SK-N-SH (cell line): ENCODE data around the gene RNF157. TPM values are rescaled to one million over a fixed set of nuclear protein-coding genes. Genes with fewer than 3 reads are reported as not detected.

Experiments
- CTCF ChIA-PET: fragments of 300-600, 350-600 bp; formaldehyde crosslinking; extraction: SDS; loops from one replicate; lab custom pipeline; 2021; lab: Yijun Ruan, JAX
- POLR2A ChIA-PET: fragments of 350-600 bp; sonication (Branson Sonifier 250); formaldehyde crosslinking; extraction: SDS; loops from one replicate; lab custom pipeline; 2020; ENCODE audit warnings: antibody characterized with exemption, inconsistent platforms; lab: Yijun Ruan, JAX
- DNase-seq: peaks from one replicate; pipeline ENCODE4 v3.0.0; 2012
- H2AFZ ChIP-seq: fragments of 200-600 bp; sonication (generic); 2 replicates; pipeline ENCODE4 v1.8.1; 2016; ENCODE audit warnings: antibody characterized with exemption, mild to moderate bottlenecking, low read depth
- H3F3A ChIP-seq: fragments of 200-600 bp; sonication (generic); replicated peaks from 2 replicates; pipeline ENCODE3; 2016; ENCODE audit warnings: antibody characterized with exemption, mild to moderate bottlenecking; ENCODE audit not compliant: insufficient read depth
- H3K27ac ChIP-seq, 2 experiments: fragments of 200-500 bp in 1 of 2; fragments of 200-600 bp in 1 of 2; sonication (Bioruptor generic) in 1 of 2; sonication (generic), shearing (Covaris generic) in 1 of 2; 2 replicates each; pipeline versions ENCODE4 v1.5.1 to v1.6.1; 2014 to 2016; ENCODE audit warnings: low read depth in 2 of 2, inconsistent platforms in 1 of 2, low read length in 1 of 2, mild to moderate bottlenecking in 1 of 2, mixed read lengths in 1 of 2
- H3K27me3 ChIP-seq: fragments of 200-600 bp; sonication (generic), shearing (Covaris generic); 2 replicates; pipeline ENCODE4 v1.6.1; 2016; ENCODE audit warnings: mixed run types; ENCODE audit not compliant: insufficient read depth
- H3K36me3 ChIP-seq, 2 experiments: fragments of 200-500 bp in 1 of 2; fragments of 200-600 bp in 1 of 2; sonication (Bioruptor generic) in 1 of 2; sonication (generic) in 1 of 2; replicated peaks in 1 of 2; 2 replicates each; pipeline versions ENCODE3 to v1.5.1; 2014 to 2016; ENCODE audit warnings: low read length in 1 of 2, mild to moderate bottlenecking in 1 of 2; ENCODE audit not compliant: insufficient read depth in 2 of 2, control insufficient read depth in 1 of 2
- H3K4me1 ChIP-seq, 2 experiments: fragments of 200-500 bp in 1 of 2; fragments of 200-600 bp in 1 of 2; sonication (Bioruptor generic) in 1 of 2; sonication (generic), shearing (Covaris generic) in 1 of 2; 2 replicates each; pipeline versions ENCODE4 v1.5.1 to v1.6.1; 2014 to 2016; ENCODE audit warnings: low read depth in 1 of 2, low read length in 1 of 2, mixed run types in 1 of 2; ENCODE audit not compliant: insufficient read depth in 2 of 2, control insufficient read depth in 1 of 2
- H3K4me2 ChIP-seq: fragments of 200-600 bp; sonication (generic), shearing (Covaris generic); 2 replicates; pipeline ENCODE4 v1.6.1; 2017; ENCODE audit warnings: mixed run types
- H3K4me3 ChIP-seq, 2 experiments: fragments of 200-500 bp in 1 of 2; fragments of 200-600 bp in 1 of 2; sonication (Bioruptor generic) in 1 of 2; sonication (generic), shearing (Covaris generic) in 1 of 2; 2 replicates each; pipeline versions ENCODE4 v1.5.1 to v1.8.1; 2014 to 2016; ENCODE audit warnings: low read depth in 2 of 2, inconsistent platforms in 1 of 2, low read length in 1 of 2, mild to moderate bottlenecking in 1 of 2, mixed read lengths in 1 of 2, moderate library complexity in 1 of 2
- H3K79me2 ChIP-seq: fragments of 200-600 bp; sonication (generic); 2 replicates; pipeline ENCODE4 v1.8.1; 2017; ENCODE audit warnings: mild to moderate bottlenecking; ENCODE audit not compliant: insufficient read depth
- H3K9ac ChIP-seq: fragments of 200-600 bp; sonication (generic); 2 replicates; pipeline ENCODE4 v1.6.1; 2017; ENCODE audit warnings: mixed run types
- H3K9me2 ChIP-seq: fragments of 200-600 bp; sonication (generic); 2 replicates; pipeline ENCODE4 v1.6.1; 2017; ENCODE audit warnings: mixed run types
- H3K9me3 ChIP-seq: fragments of 200-600 bp; sonication (generic); 2 replicates; pipeline ENCODE4 v1.6.1; 2017; ENCODE audit warnings: mixed run types, mild to moderate bottlenecking, moderate library complexity
- H4K20me1 ChIP-seq: fragments of 200-600 bp; sonication (generic); 2 replicates; pipeline ENCODE4 v1.6.1; 2017; ENCODE audit warnings: mild to moderate bottlenecking, mixed run types; ENCODE audit not compliant: insufficient read depth
- CHD2 ChIP-seq: fragments of 150-350 bp; IDR thresholded peaks from 2 replicates; pipeline ENCODE4 v1.6.1; 2018; ENCODE audit warnings: low read length; ENCODE audit not compliant: partially characterized antibody
- EP300 ChIP-seq, 2 experiments: IDR thresholded peaks; 2 replicates each; pipeline versions ENCODE4 v1.4.0 to v1.6.1; 2012; ENCODE audit warnings: borderline replicate concordance in 1 of 2, low read depth in 1 of 2, low read length in 1 of 2
- GABPA ChIP-seq: IDR thresholded peaks from 2 replicates; pipeline ENCODE4 v1.4.0; 2012; ENCODE audit warnings: low read depth, mild to moderate bottlenecking
- GATA2 ChIP-seq: sonication (generic); formaldehyde crosslinking; IDR thresholded peaks from 2 replicates; pipeline ENCODE4 v1.5.0; 2020; ENCODE audit warnings: mild to moderate bottlenecking, missing genetic modification reagents
- JUND ChIP-seq: IDR thresholded peaks from 2 replicates; pipeline ENCODE4 v1.4.0; 2012
- MXI1 ChIP-seq: IDR thresholded peaks from 2 replicates; pipeline ENCODE4 v1.6.1; 2012; ENCODE audit warnings: mild to moderate bottlenecking, low read depth, low read length, improper control_type of control experiment
- NFIC ChIP-seq: IDR thresholded peaks from 2 replicates; pipeline ENCODE4 v1.4.0; 2012; ENCODE audit warnings: borderline replicate concordance
- POLR2AphosphoS5 ChIP-seq: IDR thresholded peaks from 2 replicates; pipeline ENCODE4 v1.6.1; 2012; ENCODE audit warnings: low read depth, low read length
- RFX5 ChIP-seq: IDR thresholded peaks from 2 replicates; pipeline ENCODE4 v1.6.1; 2012; ENCODE audit warnings: mild to moderate bottlenecking, improper control_type of control experiment, low read length
- RXRA ChIP-seq: IDR thresholded peaks from 2 replicates; pipeline ENCODE4 v1.4.0; 2012; ENCODE audit warnings: low read depth, mild to moderate bottlenecking, borderline replicate concordance
- SIN3A ChIP-seq: IDR thresholded peaks from 2 replicates; pipeline ENCODE4 v1.6.1; 2012; ENCODE audit warnings: low read depth, mild to moderate bottlenecking, low read length, moderate library complexity, borderline replicate concordance
- TAF1 ChIP-seq: IDR thresholded peaks from 2 replicates; pipeline ENCODE4 v1.6.1; 2012; ENCODE audit warnings: low read depth, mild to moderate bottlenecking, low read length, moderate library complexity, borderline replicate concordance
- TCF12 ChIP-seq: IDR thresholded peaks from 2 replicates; pipeline ENCODE4 v1.4.0; 2012
- TEAD4 ChIP-seq: IDR thresholded peaks from 2 replicates; pipeline ENCODE4 v1.4.0; 2012; ENCODE audit warnings: mild to moderate bottlenecking, borderline replicate concordance; ENCODE audit not compliant: insufficient read depth
- WGBS: methylation state at CpG from one replicate; pipeline ENCODE4 v1.1.6; 2017; ENCODE audit warnings: low lambda C conversion rate; 5-methylcytosine and 5-hydroxymethylcytosine counted together
- polyA plus RNA-seq, 3 experiments: library from polyadenylated mRNA; depleted of rRNA; stranded (reverse); fragments of >200 nt; gene quantifications; 2 replicates each; pipeline ENCODE4 v1.2.3, GENCODE V29; 2012
- TF ChIP-seq, protein P1 (sequence below): fragments of 150-350 bp; IDR thresholded peaks from 2 replicates; pipeline ENCODE4 v1.6.1; 2016; ENCODE audit warnings: mild to moderate bottlenecking, low read depth, low read length
- TF ChIP-seq, protein P2 (sequence below): IDR thresholded peaks from 2 replicates; pipeline ENCODE4 v1.4.0; 2012; ENCODE audit warnings: low read depth
- TF ChIP-seq, protein P3 (sequence below): IDR thresholded peaks from 2 replicates; pipeline ENCODE4 v1.4.0; 2012; ENCODE audit warnings: low read depth, borderline replicate concordance
- TF ChIP-seq, protein P4 (sequence below): IDR thresholded peaks from 2 replicates; pipeline ENCODE4 v1.6.1; 2012; ENCODE audit warnings: mild to moderate bottlenecking, low read depth, low read length, moderate library complexity
- TF ChIP-seq, protein P5 (sequence below): IDR thresholded peaks from 2 replicates; pipeline ENCODE4; 2012
- TF ChIP-seq, protein P6 (sequence below): fragments of 200-600 bp; sonication (generic); IDR thresholded peaks from 2 replicates; pipeline ENCODE4 v1.6.1; 2017; ENCODE audit warnings: antibody characterized with exemption, mild to moderate bottlenecking, moderate library complexity

Gene RNF157
- polyA plus RNA-seq, 1 of the 3 experiments (the other 2 are of a cell fraction), result 5.2 TPM

DNA sequence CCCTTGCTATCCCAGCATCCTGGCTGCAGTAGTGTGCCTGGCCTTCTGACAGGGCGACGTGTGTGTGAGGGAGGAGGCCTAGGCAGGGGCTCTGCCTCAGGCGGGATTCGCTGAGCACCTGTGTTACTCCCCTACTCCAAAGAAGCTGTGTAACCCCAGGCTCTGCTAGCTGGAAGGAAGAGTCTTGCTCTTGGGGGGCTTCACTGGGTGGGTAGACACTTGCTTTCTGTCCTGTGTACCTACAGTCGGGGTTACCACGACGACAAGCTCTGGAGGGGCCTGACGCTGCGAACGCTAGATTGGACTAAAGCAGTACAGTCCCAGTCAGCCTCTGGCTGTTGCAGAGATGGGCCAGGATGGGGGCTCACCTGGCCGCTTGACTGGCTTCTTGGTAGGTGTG lies 146.2 kb downstream of the RNF157 start (continued):
- TF ChIP-seq, protein P1, sequence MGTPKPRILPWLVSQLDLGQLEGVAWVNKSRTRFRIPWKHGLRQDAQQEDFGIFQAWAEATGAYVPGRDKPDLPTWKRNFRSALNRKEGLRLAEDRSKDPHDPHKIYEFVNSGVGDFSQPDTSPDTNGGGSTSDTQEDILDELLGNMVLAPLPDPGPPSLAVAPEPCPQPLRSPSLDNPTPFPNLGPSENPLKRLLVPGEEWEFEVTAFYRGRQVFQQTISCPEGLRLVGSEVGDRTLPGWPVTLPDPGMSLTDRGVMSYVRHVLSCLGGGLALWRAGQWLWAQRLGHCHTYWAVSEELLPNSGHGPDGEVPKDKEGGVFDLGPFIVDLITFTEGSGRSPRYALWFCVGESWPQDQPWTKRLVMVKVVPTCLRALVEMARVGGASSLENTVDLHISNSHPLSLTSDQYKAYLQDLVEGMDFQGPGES, result no peak
- TF ChIP-seq GATA2 (CRISPR knock-in tag) (no peak), TCF12 (no peak), TAF1 (no peak), RFX5 (no peak), POLR2AphosphoS5 (no peak), GABPA (no peak)
- TF ChIP-seq, protein P2, sequence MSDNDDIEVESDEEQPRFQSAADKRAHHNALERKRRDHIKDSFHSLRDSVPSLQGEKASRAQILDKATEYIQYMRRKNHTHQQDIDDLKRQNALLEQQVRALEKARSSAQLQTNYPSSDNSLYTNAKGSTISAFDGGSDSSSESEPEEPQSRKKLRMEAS, result no peak

DNA sequence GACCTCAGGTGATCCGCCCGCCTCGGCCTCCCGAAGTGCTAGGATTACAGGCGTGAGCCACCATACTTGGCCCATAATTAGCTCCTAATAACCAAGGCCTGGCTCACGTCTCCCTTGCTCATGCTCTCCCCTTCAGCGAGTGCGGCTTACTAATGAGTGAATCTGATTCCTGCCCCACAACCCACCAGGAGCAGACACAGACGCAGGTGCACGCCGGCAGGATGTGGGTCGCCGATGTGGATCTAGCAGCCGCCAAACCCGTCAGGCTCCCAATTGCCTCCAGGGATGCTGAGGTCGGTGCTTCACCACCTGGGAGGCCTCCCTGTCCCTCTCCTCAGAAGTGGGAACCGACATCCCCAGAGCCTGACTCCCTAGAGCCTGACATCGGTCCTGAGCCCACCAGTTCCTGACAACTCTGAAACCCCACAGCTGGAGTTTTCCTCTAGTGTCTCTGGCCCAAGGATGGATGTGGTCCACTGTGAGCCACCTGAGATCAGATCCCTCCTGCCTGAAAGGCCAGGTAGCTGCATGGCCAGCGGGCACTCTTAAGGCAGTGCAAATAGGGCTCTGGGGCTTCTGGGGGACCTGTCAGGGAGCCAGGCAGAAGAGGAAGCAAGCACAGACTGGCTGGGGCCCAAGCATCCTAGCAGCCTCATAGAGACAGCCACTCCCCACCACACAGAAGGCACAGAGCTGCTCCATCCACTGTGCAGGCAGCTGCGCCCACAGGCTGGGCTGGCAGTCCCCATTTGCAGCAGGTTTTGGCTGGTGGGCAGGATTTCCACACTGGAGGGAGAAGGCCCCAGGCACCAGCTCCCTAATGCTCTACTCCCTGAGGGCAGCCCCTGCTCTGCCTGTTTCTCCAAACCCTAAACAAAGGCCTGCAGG lies 147.5 kb downstream of the RNF157 start:
- peak; percentile 21 for DNase-seq
- H3K27ac ChIP-seq, result no peak overlapping the region
- ChIA-PET POLR2A (interaction anchor here (1.2 to 3.9 kb wide), 4 partner anchors 9 to 13 kb away, joined by 3 to 20 read pairs (median 6); partner anchors contain the start of genes EXOC7 and ZACN), CTCF (interaction anchor here (0.6 to 4.6 kb wide), 9 partner anchors 11 to 187 kb away, joined by 3 to 16 read pairs (median 4); partner anchors contain the start of gene CDK3)
- H3K9ac ChIP-seq, result no peak overlapping the region
- no peaks in the 10 kb centered on the region for H3K27me3 ChIP-seq
- peaks cover 53 to 76% of the 10 kb centered on the region in 2 experiments for H3K36me3 ChIP-seq
- WGBS, result 95% methylated on average over 19 of the region's 20 CpGs
- no peak overlapping the region for H3K4me2 ChIP-seq
- no peaks in the 10 kb centered on the region for H3K9me2 ChIP-seq
- no peaks in the 10 kb centered on the region for H3F3A ChIP-seq
- no peaks in the 10 kb centered on the region for H3K4me1 ChIP-seq
- H4K20me1 ChIP-seq, result no peaks in the 10 kb centered on the region
- H3K4me3 ChIP-seq, result no peak overlapping the region
- H3K9me3 ChIP-seq, result no peaks in the 10 kb centered on the region
- no peaks in the 10 kb centered on the region; the same call in 1 of the 2 replicates for H3K79me2 ChIP-seq
- no peak overlapping the region for H2AFZ ChIP-seq
- no peak for TF ChIP-seq GABPA
- no peak for TF ChIP-seq JUND
- no peak for TF ChIP-seq POLR2AphosphoS5
- TF ChIP-seq RXRA, result no peak
- TF ChIP-seq, protein P3, sequence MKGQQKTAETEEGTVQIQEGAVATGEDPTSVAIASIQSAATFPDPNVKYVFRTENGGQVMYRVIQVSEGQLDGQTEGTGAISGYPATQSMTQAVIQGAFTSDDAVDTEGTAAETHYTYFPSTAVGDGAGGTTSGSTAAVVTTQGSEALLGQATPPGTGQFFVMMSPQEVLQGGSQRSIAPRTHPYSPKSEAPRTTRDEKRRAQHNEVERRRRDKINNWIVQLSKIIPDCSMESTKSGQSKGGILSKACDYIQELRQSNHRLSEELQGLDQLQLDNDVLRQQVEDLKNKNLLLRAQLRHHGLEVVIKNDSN, result no peak
- TF ChIP-seq, protein P4, sequence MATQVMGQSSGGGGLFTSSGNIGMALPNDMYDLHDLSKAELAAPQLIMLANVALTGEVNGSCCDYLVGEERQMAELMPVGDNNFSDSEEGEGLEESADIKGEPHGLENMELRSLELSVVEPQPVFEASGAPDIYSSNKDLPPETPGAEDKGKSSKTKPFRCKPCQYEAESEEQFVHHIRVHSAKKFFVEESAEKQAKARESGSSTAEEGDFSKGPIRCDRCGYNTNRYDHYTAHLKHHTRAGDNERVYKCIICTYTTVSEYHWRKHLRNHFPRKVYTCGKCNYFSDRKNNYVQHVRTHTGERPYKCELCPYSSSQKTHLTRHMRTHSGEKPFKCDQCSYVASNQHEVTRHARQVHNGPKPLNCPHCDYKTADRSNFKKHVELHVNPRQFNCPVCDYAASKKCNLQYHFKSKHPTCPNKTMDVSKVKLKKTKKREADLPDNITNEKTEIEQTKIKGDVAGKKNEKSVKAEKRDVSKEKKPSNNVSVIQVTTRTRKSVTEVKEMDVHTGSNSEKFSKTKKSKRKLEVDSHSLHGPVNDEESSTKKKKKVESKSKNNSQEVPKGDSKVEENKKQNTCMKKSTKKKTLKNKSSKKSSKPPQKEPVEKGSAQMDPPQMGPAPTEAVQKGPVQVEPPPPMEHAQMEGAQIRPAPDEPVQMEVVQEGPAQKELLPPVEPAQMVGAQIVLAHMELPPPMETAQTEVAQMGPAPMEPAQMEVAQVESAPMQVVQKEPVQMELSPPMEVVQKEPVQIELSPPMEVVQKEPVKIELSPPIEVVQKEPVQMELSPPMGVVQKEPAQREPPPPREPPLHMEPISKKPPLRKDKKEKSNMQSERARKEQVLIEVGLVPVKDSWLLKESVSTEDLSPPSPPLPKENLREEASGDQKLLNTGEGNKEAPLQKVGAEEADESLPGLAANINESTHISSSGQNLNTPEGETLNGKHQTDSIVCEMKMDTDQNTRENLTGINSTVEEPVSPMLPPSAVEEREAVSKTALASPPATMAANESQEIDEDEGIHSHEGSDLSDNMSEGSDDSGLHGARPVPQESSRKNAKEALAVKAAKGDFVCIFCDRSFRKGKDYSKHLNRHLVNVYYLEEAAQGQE, result no peak
- no peak for TF ChIP-seq NFIC
- TF ChIP-seq TEAD4, result no peak
- TF ChIP-seq, protein P5, sequence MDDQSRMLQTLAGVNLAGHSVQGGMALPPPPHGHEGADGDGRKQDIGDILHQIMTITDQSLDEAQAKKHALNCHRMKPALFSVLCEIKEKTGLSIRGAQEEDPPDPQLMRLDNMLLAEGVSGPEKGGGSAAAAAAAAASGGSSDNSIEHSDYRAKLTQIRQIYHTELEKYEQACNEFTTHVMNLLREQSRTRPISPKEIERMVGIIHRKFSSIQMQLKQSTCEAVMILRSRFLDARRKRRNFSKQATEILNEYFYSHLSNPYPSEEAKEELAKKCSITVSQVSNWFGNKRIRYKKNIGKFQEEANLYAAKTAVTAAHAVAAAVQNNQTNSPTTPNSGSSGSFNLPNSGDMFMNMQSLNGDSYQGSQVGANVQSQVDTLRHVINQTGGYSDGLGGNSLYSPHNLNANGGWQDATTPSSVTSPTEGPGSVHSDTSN, result no peak
- no peak for TF ChIP-seq CHD2
- no peak for TF ChIP-seq MXI1
- TF ChIP-seq, protein P2, result no peak
- no peak for TF ChIP-seq SIN3A
- TF ChIP-seq EP300 (IDR thresholded peaks at IDR 0.05; ENCODE audit: borderline replicate concordance in 1 of 2, low read depth in 1 of 2, low read length in 1 of 2), result no peak
- no peak for TF ChIP-seq RFX5
- TF ChIP-seq, protein P6, sequence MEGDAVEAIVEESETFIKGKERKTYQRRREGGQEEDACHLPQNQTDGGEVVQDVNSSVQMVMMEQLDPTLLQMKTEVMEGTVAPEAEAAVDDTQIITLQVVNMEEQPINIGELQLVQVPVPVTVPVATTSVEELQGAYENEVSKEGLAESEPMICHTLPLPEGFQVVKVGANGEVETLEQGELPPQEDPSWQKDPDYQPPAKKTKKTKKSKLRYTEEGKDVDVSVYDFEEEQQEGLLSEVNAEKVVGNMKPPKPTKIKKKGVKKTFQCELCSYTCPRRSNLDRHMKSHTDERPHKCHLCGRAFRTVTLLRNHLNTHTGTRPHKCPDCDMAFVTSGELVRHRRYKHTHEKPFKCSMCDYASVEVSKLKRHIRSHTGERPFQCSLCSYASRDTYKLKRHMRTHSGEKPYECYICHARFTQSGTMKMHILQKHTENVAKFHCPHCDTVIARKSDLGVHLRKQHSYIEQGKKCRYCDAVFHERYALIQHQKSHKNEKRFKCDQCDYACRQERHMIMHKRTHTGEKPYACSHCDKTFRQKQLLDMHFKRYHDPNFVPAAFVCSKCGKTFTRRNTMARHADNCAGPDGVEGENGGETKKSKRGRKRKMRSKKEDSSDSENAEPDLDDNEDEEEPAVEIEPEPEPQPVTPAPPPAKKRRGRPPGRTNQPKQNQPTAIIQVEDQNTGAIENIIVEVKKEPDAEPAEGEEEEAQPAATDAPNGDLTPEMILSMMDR, result no peak
